ENCODE measurements around the gene TNFRSF11A. TPM values are rescaled to one million over a fixed set of nuclear protein-coding genes. Genes with fewer than 3 reads are reported as not detected.

TNFRSF11A gene
- total RNA-seq, 2 donors from 2014 or later, result 13.7 to 35.6 TPM

DNA sequence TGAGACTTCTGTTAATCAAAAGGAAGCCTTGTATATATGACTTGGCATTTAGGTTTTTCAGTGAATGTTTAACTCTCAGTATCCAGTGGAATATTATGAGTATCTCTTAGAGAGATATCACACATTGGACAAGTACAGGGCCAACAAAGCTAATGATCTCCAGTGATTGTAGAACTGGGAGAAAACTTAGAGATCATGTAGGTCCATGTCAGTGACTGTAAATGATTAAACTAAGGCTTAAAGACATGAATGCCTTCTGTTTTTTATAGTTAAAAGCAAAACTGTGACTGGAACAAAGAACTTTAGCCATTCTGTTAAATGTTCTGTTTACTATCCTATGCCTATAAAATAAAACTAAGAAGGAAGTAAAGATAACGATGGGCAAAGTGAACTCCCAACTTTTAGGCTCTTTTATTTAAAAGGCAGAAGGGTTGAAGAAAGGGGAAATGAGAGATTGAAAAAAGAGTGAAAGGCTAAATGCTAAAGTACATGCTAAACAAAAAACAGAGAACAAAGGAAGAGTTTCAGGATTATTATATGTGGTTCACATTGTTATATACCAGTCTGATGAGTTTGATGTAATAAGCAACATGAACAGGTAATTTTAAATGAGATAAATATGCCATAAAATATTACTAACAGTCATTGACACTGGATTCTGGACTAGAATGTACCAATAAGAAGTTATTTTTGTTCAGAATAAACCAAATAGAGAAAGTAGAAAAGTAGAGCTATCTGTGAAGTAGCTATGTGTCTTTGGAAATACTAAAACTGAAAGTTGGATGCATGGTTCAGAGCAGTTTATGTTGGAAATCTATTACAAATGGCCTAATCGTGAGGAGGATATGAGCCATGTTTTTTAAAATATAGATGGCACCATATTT is 37.1 kb upstream of the TNFRSF11A start:
- no peaks in the 10 kb centered on the region for H3K9me3 Mint-ChIP-seq
- H3K27ac ChIP-seq (ENCODE audit: low read depth, low read length), result no peak overlapping the region
- TF ChIP-seq, protein P1, sequence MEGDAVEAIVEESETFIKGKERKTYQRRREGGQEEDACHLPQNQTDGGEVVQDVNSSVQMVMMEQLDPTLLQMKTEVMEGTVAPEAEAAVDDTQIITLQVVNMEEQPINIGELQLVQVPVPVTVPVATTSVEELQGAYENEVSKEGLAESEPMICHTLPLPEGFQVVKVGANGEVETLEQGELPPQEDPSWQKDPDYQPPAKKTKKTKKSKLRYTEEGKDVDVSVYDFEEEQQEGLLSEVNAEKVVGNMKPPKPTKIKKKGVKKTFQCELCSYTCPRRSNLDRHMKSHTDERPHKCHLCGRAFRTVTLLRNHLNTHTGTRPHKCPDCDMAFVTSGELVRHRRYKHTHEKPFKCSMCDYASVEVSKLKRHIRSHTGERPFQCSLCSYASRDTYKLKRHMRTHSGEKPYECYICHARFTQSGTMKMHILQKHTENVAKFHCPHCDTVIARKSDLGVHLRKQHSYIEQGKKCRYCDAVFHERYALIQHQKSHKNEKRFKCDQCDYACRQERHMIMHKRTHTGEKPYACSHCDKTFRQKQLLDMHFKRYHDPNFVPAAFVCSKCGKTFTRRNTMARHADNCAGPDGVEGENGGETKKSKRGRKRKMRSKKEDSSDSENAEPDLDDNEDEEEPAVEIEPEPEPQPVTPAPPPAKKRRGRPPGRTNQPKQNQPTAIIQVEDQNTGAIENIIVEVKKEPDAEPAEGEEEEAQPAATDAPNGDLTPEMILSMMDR (conservative IDR thresholded peaks at IDR 0.05), result no peak
- H3K9me3 ChIP-seq (ENCODE audit: control insufficient read depth, low read length), result no peaks in the 10 kb centered on the region
- no peak overlapping the region for H3K27ac Mint-ChIP-seq
- no peaks in the 10 kb centered on the region for H3K4me1 Mint-ChIP-seq
- H3K4me3 ChIP-seq (ENCODE audit: low read length), result no peak overlapping the region
- no peak overlapping the region for H3K9ac ChIP-seq (ENCODE audit: extremely low read depth, low read length, poor library complexity, severe bottlenecking)
- no peaks in the 10 kb centered on the region for H3K4me1 ChIP-seq (ENCODE audit: control insufficient read depth, insufficient read depth, low read length)
- no peak for DNase-seq
- H3K4me3 Mint-ChIP-seq, result no peak overlapping the region
- no peaks in the 10 kb centered on the region for H3K27me3 ChIP-seq (ENCODE audit: control insufficient read depth, insufficient read depth, low read length, poor library complexity, severe bottlenecking)
- peaks cover 19% of the 10 kb centered on the region for H3K36me3 Mint-ChIP-seq (ENCODE audit: low read depth)
- no peaks in the 10 kb centered on the region for H3K27me3 Mint-ChIP-seq (ENCODE audit: insufficient read depth)
- WGBS, 2 experiments (ENCODE audit: insufficient coverage in 1 of 2, insufficient read length in 1 of 2), result 100% methylated on average over 1 of the region's 2 CpGs
- peaks cover 66% of the 10 kb centered on the region for H3K36me3 ChIP-seq (ENCODE audit: control insufficient read depth, insufficient read depth, low read length)

DNA sequence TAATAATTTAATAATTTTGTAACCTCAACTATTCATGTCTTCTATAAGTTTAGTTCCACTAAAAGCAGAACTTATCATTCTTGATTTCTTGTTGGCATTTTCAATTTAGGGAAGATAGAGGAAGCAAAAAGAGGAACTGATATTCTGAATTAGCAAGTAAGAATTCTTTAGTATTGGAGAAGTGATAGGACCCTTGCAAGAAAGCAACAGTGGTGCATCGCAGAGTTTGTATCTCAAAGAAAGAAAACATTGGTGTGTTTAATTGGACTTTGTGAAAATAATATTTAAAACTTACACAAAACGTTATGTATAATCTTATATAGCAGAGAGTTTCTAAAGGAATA is 36.5 kb upstream of the TNFRSF11A start:
- 100% methylated on average over 2 of the region's 2 CpGs; no CpG with 5 or more reads in 1 of the 2 experiments for WGBS, 2 experiments (ENCODE audit: insufficient coverage in 1 of 2, insufficient read length in 1 of 2)
- H3K4me3 Mint-ChIP-seq, result no peak overlapping the region

DNA sequence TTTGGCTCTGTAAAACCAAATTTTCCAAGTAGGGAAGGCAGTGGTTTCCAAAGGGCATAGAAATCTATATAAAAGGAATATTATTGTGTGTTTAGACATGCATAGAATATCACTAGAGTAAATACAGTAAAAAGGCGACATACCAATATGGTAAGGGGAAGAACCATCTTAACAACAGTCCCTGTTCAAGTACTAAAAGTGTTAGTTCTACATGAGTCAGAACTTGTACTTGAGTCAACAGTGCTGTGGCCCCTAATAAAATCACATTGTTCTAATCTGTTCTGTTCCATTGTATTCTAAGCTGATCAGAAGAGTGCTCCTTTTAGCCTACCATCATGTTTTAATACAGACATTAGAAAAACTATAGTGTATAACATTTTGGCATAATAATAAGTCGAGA is 36.1 kb upstream of the TNFRSF11A start:
- no peaks in the 10 kb centered on the region for H3K4me1 ChIP-seq (ENCODE audit: control insufficient read depth, insufficient read depth, low read length)
- Mint-ChIP-seq H3K4me3 (no peak overlapping the region), H3K27ac (no peak overlapping the region), H3K4me1 (no peaks in the 10 kb centered on the region), H3K27me3 (ENCODE audit: insufficient read depth) (no peaks in the 10 kb centered on the region), H3K36me3 (ENCODE audit: low read depth) (peaks cover 15% of the 10 kb centered on the region), H3K9me3 (no peaks in the 10 kb centered on the region)
- peaks cover 66% of the 10 kb centered on the region for H3K36me3 ChIP-seq (ENCODE audit: control insufficient read depth, insufficient read depth, low read length)
- no peak overlapping the region for H3K27ac ChIP-seq (ENCODE audit: low read depth, low read length)
- no peaks in the 10 kb centered on the region for H3K9me3 ChIP-seq (ENCODE audit: control insufficient read depth, low read length)
- 87 to 100% methylated on average over 1 to 2 of the region's 2 CpGs for WGBS, 2 experiments (ENCODE audit: insufficient coverage in 1 of 2, insufficient read length in 1 of 2)
- DNase-seq, result no peak
- H3K9ac ChIP-seq (ENCODE audit: extremely low read depth, low read length, poor library complexity, severe bottlenecking), result no peak overlapping the region
- H3K27me3 ChIP-seq (ENCODE audit: control insufficient read depth, insufficient read depth, low read length, poor library complexity, severe bottlenecking), result no peaks in the 10 kb centered on the region
- TF ChIP-seq, protein P1 (conservative IDR thresholded peaks at IDR 0.05), result no peak
- no peak overlapping the region for H3K4me3 ChIP-seq (ENCODE audit: low read length)

More for the DNA sequence above, 36.5 kb upstream of the TNFRSF11A start:
- no peaks in the 10 kb centered on the region for H3K9me3 ChIP-seq (ENCODE audit: control insufficient read depth, low read length)
- H3K27ac ChIP-seq (ENCODE audit: low read depth, low read length), result no peak overlapping the region
- H3K27me3 ChIP-seq (ENCODE audit: control insufficient read depth, insufficient read depth, low read length, poor library complexity, severe bottlenecking), result no peaks in the 10 kb centered on the region
- peaks cover 66% of the 10 kb centered on the region for H3K36me3 ChIP-seq (ENCODE audit: control insufficient read depth, insufficient read depth, low read length)
- Mint-ChIP-seq H3K9me3 (no peaks in the 10 kb centered on the region), H3K27me3 (ENCODE audit: insufficient read depth) (no peaks in the 10 kb centered on the region), H3K36me3 (ENCODE audit: low read depth) (peaks cover 18% of the 10 kb centered on the region), H3K4me1 (no peaks in the 10 kb centered on the region), H3K27ac (no peak overlapping the region)
- TF ChIP-seq, protein P1 (conservative IDR thresholded peaks at IDR 0.05), result no peak
- DNase-seq, result no peak
- H3K9ac ChIP-seq (ENCODE audit: extremely low read depth, low read length, poor library complexity, severe bottlenecking), result no peak overlapping the region
- H3K4me1 ChIP-seq (ENCODE audit: control insufficient read depth, insufficient read depth, low read length), result no peaks in the 10 kb centered on the region
- H3K4me3 ChIP-seq (ENCODE audit: low read length), result no peak overlapping the region

Measured in endodermal cell (in vitro differentiated cells).